Heart right ventricle (tissue), 16 donors: Measurements from ENCODE around the gene ERLEC1. TPM values are rescaled to one million over a fixed set of nuclear protein-coding genes. Genes with fewer than 3 reads are reported as not detected.

Experiments used
- ATAC-seq, 8 donors: fragments of 200-7000 bp; cut with Tn5 transposase; one replicate each; pipeline ENCODE4 v1.9.1; 2020; ENCODE audit warnings: mild to moderate bottlenecking in 8 of 8, moderate library complexity in 8 of 8, moderate number of reproducible peaks in 1 of 8
- DNase-seq, 2 donors: peaks; one replicate each; pipeline ENCODE4 v3.0.0-alpha.2; 2020
- H3K27ac ChIP-seq, 10 donors: fragments of 200-600 bp; sonication (generic) in 2 of 10; one replicate each; pipeline versions ENCODE4 v1.5.0 to v1.8.0; 2020 to 2022; ENCODE audit warnings: mild to moderate bottlenecking in 3 of 10
- H3K27me3 ChIP-seq, 7 donors: fragments of 200-600 bp; one replicate each; pipeline ENCODE4 v1.8.0; 2021 to 2022; ENCODE audit warnings: mild to moderate bottlenecking in 2 of 7
- H3K36me3 ChIP-seq, 9 donors: fragments of 200-600 bp; sonication (generic) in 1 of 9; one replicate each; pipeline versions ENCODE4 v1.5.0 to v1.8.0; 2020 to 2022; ENCODE audit warnings: mild to moderate bottlenecking in 2 of 9
- H3K4me1 ChIP-seq, 9 donors: fragments of 200-600 bp; sonication (generic) in 1 of 9; one replicate each; pipeline versions ENCODE4 v1.5.0 to v1.8.0; 2020 to 2022; ENCODE audit warnings: mild to moderate bottlenecking in 4 of 9
- H3K4me3 ChIP-seq, 10 donors: fragments of 200-600 bp; sonication (generic) in 2 of 10; one replicate each; pipeline versions ENCODE4 v1.5.0 to v1.8.0; 2020 to 2022; ENCODE audit warnings: mild to moderate bottlenecking in 7 of 10, moderate library complexity in 2 of 10
- H3K9me3 ChIP-seq, 11 donors: fragments of 200-600 bp in 10 of 11; sonication (generic) in 2 of 11; one replicate each; pipeline versions ENCODE4 v1.5.0 to v1.8.0; 2013 to 2022; ENCODE audit warnings: mild to moderate bottlenecking in 2 of 11, control low read depth in 1 of 11, moderate library complexity in 1 of 11
- CTCF ChIP-seq, 9 donors: fragments of 200-600 bp; sonication (generic) in 2 of 9; IDR thresholded peaks; one replicate each; pipeline versions ENCODE4 v1.5.0 to v1.8.0; 2021 to 2022; ENCODE audit warnings: antibody characterized with exemption in 9 of 9, mild to moderate bottlenecking in 5 of 9, moderate library complexity in 1 of 9
- WGBS, 2 donors: extraction: QIAGEN DNeasy Blood & Tissue Kit; methylation state at CpG; one replicate each; pipeline ENCODE4 v1.1.7; 2013; ENCODE audit warnings: inconsistent platforms in 1 of 2; 5-methylcytosine and 5-hydroxymethylcytosine counted together
- intact Hi-C, 10 donors: fragments of 100-400 bp; cut with DNase I; formaldehyde crosslinking; loops; one replicate each; pipeline versions ENCODE4 v1.11.1 to v1.14.2; 2022
- polyA plus RNA-seq, 2 donors: library from polyadenylated mRNA; stranded (reverse); fragments of 200-250 nt; gene quantifications; one replicate each; pipeline ENCODE4 v1.2.3, GENCODE V29; 2013
- total RNA-seq, 10 donors: library from RNA; stranded (reverse); fragmentation: NEBNext Ultra II Directional in 3 of 10; extraction: Animal tissue kit (Norgen Biotek cat#: 25700) in 3 of 10; gene quantifications; one replicate each; pipeline versions ENCODE4 v1.2.1 to v1.2.4, GENCODE V29; 2021 to 2023
- donor health status: Arrhythmogenic right ventricular cardiomyopathy.
- donor health status: ischemic (EF 13 %, LVEDD 7.1; RV severe dilation, severe dysfunction).
- donor health status: healthy with polysubstance abuse.
- donor health status: DM: no; HTN: yes; CAD: no.
- donor health status: DM: no; HTN: no; CAD: no.
- donor health status: ischemic (EF 25% LVEDD 6.9; RV normal size, moderate dysfunction).
- donor health status: ischemic (EF 25% LVEDD 5.7; RV mildly dilated, moderate dysfunction).
- donor health status: healthy.
- donor health status: DM: yes; HTN: yes; CAD: no.
- donor health status: Ischemic cardiomyopathy.
- donor health status: ischemic (EF 35%, LVEDD 5.7; RV mildly dilated, moderate dysfunction).
- donor health status: nonischemic (EF 11% LVEDD 7.7; RV severe dilation, severe dysfunction).
- donor health status: DM: yes; HTN: yes; CAD: no.
- donor health status: PGD.
- donor health status: ischemic (EF 29% LVEDD 5.4; RV normal size, mild dysfunction).
- donor health status: nonischemic (EF 23%, LVEDD 6.1; RV moderate dilation, normal function).

Gene ERLEC1
- total and polyA plus RNA-seq, 12 donors, result 12.6 to 48.1 (median 37.0) TPM

GRCh38 chr2:53740170-53740569 lies 46.7 kb upstream of the ERLEC1 start:
- Histone ChIP-seq H3K27me3 (no peaks in the 10 kb centered on the region), H3K4me3 (no peak overlapping the region), H3K4me1 (peaks cover 0 to 17% (median 4%) of the 10 kb centered on the region in 9 donors), H3K27ac (no peak overlapping the region), H3K9me3 (no peaks in the 10 kb centered on the region), H3K36me3 (peaks cover 0 to 23% (median 0%) of the 10 kb centered on the region in 9 donors)
- intact Hi-C loops, result no loop called here
- peak in 7 of 9 donors; percentile 28 to 56 (median 39) for TF ChIP-seq CTCF (IDR thresholded peaks at IDR 0.05)
- ATAC-seq (no peak), DNase-seq (no peak)

- H3K4me1 ChIP-seq, result peaks cover 0 to 9% (median 4%) of the 10 kb centered on the region in 9 donors
- no peak overlapping the region for H3K27ac ChIP-seq
- 95 to 99% methylated on average over 2 of the region's 2 CpGs for WGBS, 2 donors
- H3K27me3 ChIP-seq, result no peaks in the 10 kb centered on the region
- ATAC-seq (no peak), DNase-seq (no peak)
- H3K4me3 ChIP-seq, result no peak overlapping the region
- no peak for TF ChIP-seq CTCF (IDR thresholded peaks at IDR 0.05)
- no peaks in the 10 kb centered on the region for H3K9me3 ChIP-seq
- H3K36me3 ChIP-seq, result peaks cover 0 to 52% (median 5%) of the 10 kb centered on the region in 9 donors
- intact Hi-C loops, result no loop called here
These were observed 42.3 kb upstream of the ERLEC1 start for GRCh38 chr2:53744395-53745065.

- H3K27ac ChIP-seq, result no peak overlapping the region
- no peaks in the 10 kb centered on the region for H3K27me3 ChIP-seq
- H3K36me3 ChIP-seq, result peaks cover 0 to 53% (median 5%) of the 10 kb centered on the region in 9 donors
- TF ChIP-seq CTCF (IDR thresholded peaks at IDR 0.05), result no peak
- intact Hi-C loops, result no loop called here
- DNase-seq, result no peak
- 58 to 61% methylated on average over 4 of the region's 4 CpGs for WGBS, 2 donors
- no peak overlapping the region for H3K4me3 ChIP-seq
- H3K4me1 ChIP-seq, result peaks cover 0 to 11% (median 0%) of the 10 kb centered on the region in 9 donors
- no peaks in the 10 kb centered on the region for H3K9me3 ChIP-seq
- no peak for ATAC-seq
These were observed 36.6 kb upstream of the ERLEC1 start for GRCh38 chr2:53750041-53750768.

GRCh38 chr2:53751728-53752127 lies 35.1 kb upstream of the ERLEC1 start:
- H3K4me1 ChIP-seq, result peaks cover 0 to 11% (median 0%) of the 10 kb centered on the region in 9 donors
- H3K9me3 ChIP-seq, result peaks cover 0 to 7% (median 0%) of the 10 kb centered on the region in 11 donors
- no peak for ATAC-seq
- DNase-seq, result no peak
- intact Hi-C loops, result no loop called here
- TF ChIP-seq CTCF (IDR thresholded peaks at IDR 0.05), result no peak
- peaks cover 0 to 52% (median 12%) of the 10 kb centered on the region in 9 donors for H3K36me3 ChIP-seq
- no peak overlapping the region for H3K27ac ChIP-seq
- 90 to 98% methylated on average over 1 of the region's 1 CpG for WGBS, 2 donors
- H3K27me3 ChIP-seq, result no peaks in the 10 kb centered on the region
- H3K4me3 ChIP-seq, result no peak overlapping the region
